GM19452 (cell line): Measurements from ENCODE around the gene ZCCHC14.
A peak's percentile ranks its signal among the peaks of the same experiment; 100 is the strongest.
"Not testable (repeated sequence)": the region's sequence is repeated elsewhere in the genome, so short reads cannot be mapped to it uniquely, and the experiment has no call there.

ENCODE experiments used
- ATAC-seq: cut with Tn5 transposase; IDR thresholded peaks from one replicate; pipeline ENCODE4 v1.9.1; 2021; ENCODE audit not compliant: unreplicated experiment

The ZCCHC14 gene

GRCh38 chr16:87388818-87389134 lies 104.0 kb downstream of the ZCCHC14 start:
- ATAC-seq = no peak

GRCh38 chr16:87387942-87388817 lies 104.6 kb downstream of the ZCCHC14 start:
- ATAC-seq = peak; percentile 59

GRCh38 chr16:87384875-87385167 lies 108.0 kb downstream of the ZCCHC14 start:
- ATAC-seq = not testable (repeated sequence)

- peak; percentile 2 for ATAC-seq
These were observed 108.5 kb downstream of the ZCCHC14 start for GRCh38 chr16:87384162-87384874.

GRCh38 chr16:87383505-87384161 lies 109.2 kb downstream of the ZCCHC14 start, which contains the start of gene FBXO31:
Gene FBXO31 (minus strand): TSS chr16:87383776. CDS start chr16:87383744, 32 bp downstream.
- ATAC-seq = peak; percentile 40

GRCh38 chr16:87382023-87382785 lies 110.6 kb downstream of the ZCCHC14 start:
- no peak for ATAC-seq

GRCh38 chr16:87380881-87381280 lies 111.9 kb downstream of the ZCCHC14 start:
- ATAC-seq = no peak

- ATAC-seq = no peak
These were observed 112.4 kb downstream of the ZCCHC14 start for GRCh38 chr16:87380403-87380802.

GRCh38 chr16:87379312-87379752 lies 113.5 kb downstream of the ZCCHC14 start:
- ATAC-seq = not testable (repeated sequence)

GRCh38 chr16:87376660-87377059 lies 116.2 kb downstream of the ZCCHC14 start:
- no peak for ATAC-seq

- no peak for ATAC-seq
These were observed 117.2 kb downstream of the ZCCHC14 start for GRCh38 chr16:87375426-87376135.

- ATAC-seq = no peak
These were observed 118.5 kb downstream of the ZCCHC14 start for GRCh38 chr16:87374313-87374712.

GRCh38 chr16:87372305-87372704 lies 120.5 kb downstream of the ZCCHC14 start:
- ATAC-seq = no peak

- no peak for ATAC-seq
These were observed 121.5 kb downstream of the ZCCHC14 start for GRCh38 chr16:87371261-87371866.

- ATAC-seq = no peak
These were observed 122.8 kb downstream of the ZCCHC14 start for GRCh38 chr16:87369796-87370719.

- ATAC-seq = no peak
These were observed 123.6 kb downstream of the ZCCHC14 start for GRCh38 chr16:87369117-87369765.

- ATAC-seq = no peak
These were observed 124.6 kb downstream of the ZCCHC14 start for GRCh38 chr16:87368029-87368770.

GRCh38 chr16:87367529-87367928 lies 125.3 kb downstream of the ZCCHC14 start:
- ATAC-seq = no peak
